HepG2 (cell line): ENCODE results near the gene OPN1MW3. TPM values are rescaled to one million over a fixed set of nuclear protein-coding genes. Genes with fewer than 3 reads are reported as not detected.
"Not testable (repeated sequence)": the region's sequence is repeated elsewhere in the genome, so short reads cannot be mapped to it uniquely, and the experiment has no call there.

Source experiments
- ATAC-seq: fragments of 200-7000 bp; cut with Tn5 transposase; 3 replicates; pipeline ENCODE4 v1.9.1; 2020; ENCODE audit warnings: mild to moderate bottlenecking, moderate library complexity
- BruUV-seq: library from RNA; stranded (reverse); fragments of 400-500 nt; replicated peaks from 2 replicates; lab custom pipeline; 2021; lab: Mats Ljungman, UMichigan
- CTCF ChIA-PET: fragments of 300-600 bp; formaldehyde crosslinking; extraction: SDS; loops from one replicate; lab custom pipeline; 2021; ENCODE audit warnings: low total read pairs, inconsistent platforms, low intra/inter-chr PET ratio; lab: Yijun Ruan, JAX
- POLR2A ChIA-PET: fragments of 350-600 bp; sonication (Branson Sonifier 250); formaldehyde crosslinking; loops from one replicate; lab custom pipeline; 2020; ENCODE audit warnings: antibody characterized with exemption, inconsistent platforms; lab: Yijun Ruan, JAX
- DNase-seq: peaks from one replicate; pipeline ENCODE4 v3.0.0-alpha.2; 2015; ENCODE audit warnings: low spot score
- FAIRE-seq: peaks from 3 replicates; lab custom pipeline; 2011; peaks lifted over from hg19 to GRCh38; lab: Jason Lieb, UNC
- H2AFZ ChIP-seq: one replicate; pipeline ENCODE4 v1.6.1; 2011; ENCODE audit warnings: low read length, inconsistent platforms
- H3K27ac ChIP-seq: fragments of 300-600 bp; 3 replicates; pipeline ENCODE4 v1.8.0; 2011; ENCODE audit warnings: mixed run types, mild to moderate bottlenecking, mixed read lengths, low read length, inconsistent platforms; ENCODE audit not compliant: insufficient read depth; ENCODE audit errors: extremely low read length
- H3K27me3 ChIP-seq, 2 experiments: fragments of 200-600 bp in 1 of 2; 2 replicates in 1 of 2; 3 replicates in 1 of 2; pipeline versions ENCODE4 v1.6.0 to v1.8.0; 2011; ENCODE audit warnings: low read length in 2 of 2, mild to moderate bottlenecking in 2 of 2, moderate library complexity in 2 of 2, inconsistent platforms in 1 of 2; ENCODE audit not compliant: insufficient read depth in 2 of 2, control insufficient read depth in 1 of 2
- H3K36me3 ChIP-seq, 2 experiments: fragments of 200-600 bp in 1 of 2; replicated peaks in 1 of 2; 2 replicates in 1 of 2; 3 replicates in 1 of 2; pipeline versions ENCODE4 v1.5.1 to v1.8.0; 2011; ENCODE audit warnings: low read length in 2 of 2, inconsistent platforms in 1 of 2; ENCODE audit not compliant: insufficient read depth in 2 of 2, control insufficient read depth in 1 of 2
- H3K4me1 ChIP-seq: 2 replicates; pipeline ENCODE4 v1.5.1; 2012; ENCODE audit warnings: low read length, inconsistent platforms; ENCODE audit not compliant: insufficient read depth
- H3K4me2 ChIP-seq: 2 replicates; pipeline ENCODE4 v1.6.0; 2011; ENCODE audit warnings: low read depth, low read length, inconsistent platforms
- H3K4me3 ChIP-seq, 3 experiments: fragments of 200-600 bp in 1 of 3; sonication (generic), shearing (Covaris generic) in 1 of 3; replicated peaks in 1 of 3; 2 replicates each; pipeline ENCODE4 v1.5.1; 2011 to 2016; ENCODE audit warnings: low read length in 3 of 3, inconsistent platforms in 2 of 3, low read depth in 2 of 3, mild to moderate bottlenecking in 2 of 3, control low read depth in 1 of 3, mixed read lengths in 1 of 3; ENCODE audit not compliant: insufficient read depth in 1 of 3
- H3K79me2 ChIP-seq: one replicate; pipeline ENCODE4 v1.6.1; 2011; ENCODE audit warnings: low read length, inconsistent platforms; ENCODE audit not compliant: insufficient read depth
- H3K9ac ChIP-seq: 2 replicates; pipeline ENCODE4 v1.6.0; 2011; ENCODE audit warnings: mild to moderate bottlenecking, low read depth, low read length, inconsistent platforms; ENCODE audit not compliant: insufficient read depth
- H3K9me3 ChIP-seq: 2 replicates; pipeline ENCODE4 v1.5.1; 2012; ENCODE audit warnings: mild to moderate bottlenecking, low read length
- H4K20me1 ChIP-seq: 2 replicates; pipeline ENCODE4 v1.6.0; 2011; ENCODE audit warnings: inconsistent platforms, mild to moderate bottlenecking, low read length, moderate library complexity; ENCODE audit not compliant: insufficient read depth
- WGBS: methylation state at CpG from one replicate; pipeline ENCODE4 v1.1.6; 2017; ENCODE audit warnings: low lambda C conversion rate; 5-methylcytosine and 5-hydroxymethylcytosine counted together
- in situ Hi-C: cut with HindIII; loops from 2 replicates; pipeline ENCODE4 v1.10.0; 2017; ENCODE audit warnings: low pct_unique_long_range_greater_than_20kb; ENCODE audit not compliant: extremely low pct_ligation_motif_present
- intact Hi-C: fragments of 100-400 bp; cut with micrococcal nuclease; formaldehyde crosslinking; loops from one replicate; pipeline ENCODE4 v1.10.0; 2022; ENCODE audit not compliant: unreplicated experiment
- polyA plus RNA-seq, 8 experiments: library from polyadenylated mRNA; depleted of rRNA in 3 of 8; stranded (reverse) in 7 of 8; unstranded in 1 of 8; fragments of >200 nt; fragmentation: Illumina TruSeq in 4 of 8; extraction: Trizol in 4 of 8; gene quantifications; 2 replicates each; pipeline versions ENCODE4 v1.2.1 to v1.2.3, GENCODE V29; 2011 to 2016; ENCODE audit warnings: low read depth in 4 of 8, missing spikeins in 1 of 8, mixed read lengths in 1 of 8; ENCODE audit not compliant: insufficient read depth in 1 of 8
- total RNA-seq, 5 experiments: library from RNA; depleted of rRNA; stranded (reverse); fragments of >200 nt; fragmentation: Illumina TruSeq; extraction: Trizol; gene quantifications; 2 replicates each; pipeline ENCODE4 v1.2.3, GENCODE V29; 2016; ENCODE audit warnings: low read depth in 1 of 5

The OPN1MW3 gene
- total and polyA plus RNA-seq, 2 of the 13 experiments (the other 11 are each of a cell fraction or from before 2014, with no cell fraction given), result not detected

DNA sequence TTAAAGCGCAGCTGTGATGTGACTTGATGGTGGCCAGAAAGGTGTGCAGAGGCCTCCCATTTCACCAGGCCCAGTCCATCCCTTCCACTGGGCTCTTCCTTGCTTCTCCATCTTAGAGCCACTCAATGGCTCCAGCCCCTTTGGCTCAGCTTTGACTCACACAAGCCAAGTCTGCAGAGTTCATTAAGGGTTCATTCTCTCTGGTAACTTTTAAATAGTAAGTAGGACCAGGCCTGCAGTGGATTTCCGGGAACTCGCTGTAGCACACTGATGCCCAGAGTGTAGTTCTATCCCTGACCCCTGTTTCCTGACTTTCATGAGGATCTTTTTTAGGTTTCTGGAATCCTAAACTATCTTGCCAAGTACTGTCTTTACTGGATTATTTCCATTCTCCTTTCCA is 11.9 kb downstream of the OPN1MW3 start:
- FAIRE-seq, H4K20me1 ChIP-seq, H2AFZ ChIP-seq, POLR2A ChIA-PET, H3K9ac ChIP-seq, H3K27me3 ChIP-seq, H3K79me2 ChIP-seq, ATAC-seq, intact Hi-C loops, H3K4me1 ChIP-seq, CTCF ChIA-PET, H3K27ac ChIP-seq, in situ Hi-C loops, H3K36me3 ChIP-seq, H3K9me3 ChIP-seq, H3K4me2 ChIP-seq, H3K4me3 ChIP-seq, BruUV-seq, DNase-seq: not testable (repeated sequence)
- no CpG with 5 or more reads among the region's 3 CpGs for WGBS

GRCh38 chrX:154284489-154285338 is 27.3 kb downstream of the OPN1MW3 start:
- H3K27ac ChIP-seq, H3K4me1 ChIP-seq, H2AFZ ChIP-seq, ATAC-seq, BruUV-seq, intact Hi-C loops, H4K20me1 ChIP-seq, H3K4me2 ChIP-seq, FAIRE-seq, H3K9me3 ChIP-seq, CTCF ChIA-PET, H3K4me3 ChIP-seq, H3K79me2 ChIP-seq, H3K9ac ChIP-seq, in situ Hi-C loops, H3K36me3 ChIP-seq, H3K27me3 ChIP-seq, POLR2A ChIA-PET, DNase-seq: not testable (repeated sequence)
- WGBS, result no CpG with 5 or more reads among the region's 23 CpGs

DNA sequence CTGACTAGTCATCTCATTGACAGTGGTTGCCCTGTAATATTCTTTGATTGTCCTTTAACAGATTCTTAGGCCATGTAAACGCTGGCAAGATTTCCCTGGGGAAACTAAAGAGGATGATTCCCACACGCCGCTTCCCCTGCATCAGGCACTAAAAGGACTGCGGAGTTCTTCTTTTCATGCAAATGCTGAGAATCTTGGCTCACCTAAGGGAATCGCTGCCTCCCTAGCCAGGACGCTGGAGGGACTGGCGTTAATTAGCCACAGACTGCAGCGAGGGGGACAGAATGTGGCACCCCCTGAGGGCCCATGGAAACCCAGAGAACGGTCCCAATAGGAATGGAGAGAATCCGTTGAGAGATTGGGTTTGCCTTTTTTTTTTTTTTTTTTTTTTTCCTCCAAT is 29.0 kb downstream of the OPN1MW3 start:
- intact Hi-C loops, H3K4me2 ChIP-seq, CTCF ChIA-PET, H3K9ac ChIP-seq, H3K36me3 ChIP-seq, POLR2A ChIA-PET, FAIRE-seq, DNase-seq, H3K27me3 ChIP-seq, ATAC-seq, H4K20me1 ChIP-seq, BruUV-seq, H3K9me3 ChIP-seq, H2AFZ ChIP-seq, H3K79me2 ChIP-seq, in situ Hi-C loops, H3K4me3 ChIP-seq, H3K4me1 ChIP-seq, H3K27ac ChIP-seq: not testable (repeated sequence)
- no CpG with 5 or more reads among the region's 10 CpGs for WGBS
